GM12865 (cell line): ENCODE data around the gene RBM18.

ENCODE experiments used
- DNase-seq: peaks from one replicate; pipeline ENCODE4 v3.0.0; 2010; ENCODE audit warnings: low read depth
- H3K4me3 ChIP-seq: 2 replicates; pipeline ENCODE4 v1.5.1; 2011; ENCODE audit warnings: mild to moderate bottlenecking, low read depth, low read length, control low read depth
- TF ChIP-seq, protein P1 (sequence below): IDR thresholded peaks from 2 replicates; pipeline ENCODE4 v1.5.1; 2011; ENCODE audit warnings: low read length, control low read depth, low read depth, inconsistent platforms; ENCODE audit not compliant: insufficient read depth; ENCODE audit errors: missing control alignments

The RBM18 gene

GRCh38 chr9:122297512-122297911 is 32.9 kb upstream of the RBM18 start:
- H3K4me3 ChIP-seq, result no peak overlapping the region
- TF ChIP-seq, protein P1, sequence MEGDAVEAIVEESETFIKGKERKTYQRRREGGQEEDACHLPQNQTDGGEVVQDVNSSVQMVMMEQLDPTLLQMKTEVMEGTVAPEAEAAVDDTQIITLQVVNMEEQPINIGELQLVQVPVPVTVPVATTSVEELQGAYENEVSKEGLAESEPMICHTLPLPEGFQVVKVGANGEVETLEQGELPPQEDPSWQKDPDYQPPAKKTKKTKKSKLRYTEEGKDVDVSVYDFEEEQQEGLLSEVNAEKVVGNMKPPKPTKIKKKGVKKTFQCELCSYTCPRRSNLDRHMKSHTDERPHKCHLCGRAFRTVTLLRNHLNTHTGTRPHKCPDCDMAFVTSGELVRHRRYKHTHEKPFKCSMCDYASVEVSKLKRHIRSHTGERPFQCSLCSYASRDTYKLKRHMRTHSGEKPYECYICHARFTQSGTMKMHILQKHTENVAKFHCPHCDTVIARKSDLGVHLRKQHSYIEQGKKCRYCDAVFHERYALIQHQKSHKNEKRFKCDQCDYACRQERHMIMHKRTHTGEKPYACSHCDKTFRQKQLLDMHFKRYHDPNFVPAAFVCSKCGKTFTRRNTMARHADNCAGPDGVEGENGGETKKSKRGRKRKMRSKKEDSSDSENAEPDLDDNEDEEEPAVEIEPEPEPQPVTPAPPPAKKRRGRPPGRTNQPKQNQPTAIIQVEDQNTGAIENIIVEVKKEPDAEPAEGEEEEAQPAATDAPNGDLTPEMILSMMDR, result no peak
- DNase-seq, result no peak

- DNase-seq, result no peak
- no peak overlapping the region for H3K4me3 ChIP-seq
- TF ChIP-seq, protein P1, result no peak
Measured at GRCh38 chr9:122294531-122294930, 29.9 kb upstream of the RBM18 start.

DNA sequence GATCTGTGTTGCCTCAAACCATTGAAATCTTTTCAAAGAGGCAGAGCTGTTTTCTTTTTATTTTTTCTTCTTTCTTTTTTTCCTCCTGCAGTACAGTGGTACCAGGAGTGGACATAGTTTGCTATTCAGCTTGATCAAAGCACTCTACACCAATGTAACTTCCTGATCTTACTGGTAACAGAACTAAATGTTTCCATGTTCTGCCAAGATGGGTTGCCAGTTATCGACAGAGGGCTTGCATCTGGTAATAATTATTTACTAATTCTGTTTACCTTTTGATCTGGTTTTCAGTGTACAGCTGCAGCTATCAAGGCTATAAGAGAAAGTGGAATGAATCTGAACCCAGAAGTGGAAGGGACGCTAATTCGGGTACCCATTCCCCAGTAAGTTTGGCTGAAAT is 26.8 kb upstream of the RBM18 start:
- TF ChIP-seq, protein P1, result no peak
- DNase-seq, result no peak
- H3K4me3 ChIP-seq, result no peak overlapping the region

- DNase-seq, result no peak
- TF ChIP-seq, protein P1, result no peak
- no peak overlapping the region for H3K4me3 ChIP-seq
Measured at GRCh38 chr9:122287214-122287720, 22.6 kb upstream of the RBM18 start.

- no peak overlapping the region for H3K4me3 ChIP-seq
- DNase-seq, result peak; percentile 18
- TF ChIP-seq, protein P1, result no peak
Measured at GRCh38 chr9:122286764-122287163, 22.1 kb upstream of the RBM18 start.

GRCh38 chr9:122281368-122281767 is 16.7 kb upstream of the RBM18 start:
- DNase-seq, result no peak
- no peak overlapping the region for H3K4me3 ChIP-seq
- TF ChIP-seq, protein P1, result no peak

- H3K4me3 ChIP-seq, result no peak overlapping the region
- DNase-seq, result no peak
- TF ChIP-seq, protein P1, result no peak
Measured at GRCh38 chr9:122277285-122277897, 12.8 kb upstream of the RBM18 start.
